Measurements from ENCODE around the gene BTLA.
"Not testable (repeated sequence)": the region's sequence is repeated elsewhere in the genome, so short reads cannot be mapped to it uniquely, and the experiment has no call there.

The BTLA gene

GRCh38 chr3:112531358-112531781 is 32.1 kb upstream of the BTLA start:
- Histone ChIP-seq H3K36me3 (ENCODE audit: control insufficient read depth in 1 of 2, insufficient read depth in 2 of 2, low read depth in 1 of 2, low read length in 2 of 2) (peaks cover 6 to 92% of the 10 kb centered on the region in 2 experiments), H3K27me3 (ENCODE audit: control insufficient read depth in 1 of 2, insufficient read depth in 1 of 2, low read length in 2 of 2) (no peaks in the 10 kb centered on the region), H4K8ac (ENCODE audit: low read length) (no peak overlapping the region), H3K4ac (ENCODE audit: low read depth in 1 of 2, low read length in 2 of 2) (no peak overlapping the region), H2BK12ac (ENCODE audit: low read length in 2 of 2) (no peak overlapping the region), H2AK5ac (ENCODE audit: low read length, severe bottlenecking) (no peak overlapping the region), H2BK15ac (ENCODE audit: low read depth, poor library complexity, severe bottlenecking) (no peak overlapping the region), H3K4me3 (ENCODE audit: insufficient read depth in 1 of 2, low read depth in 1 of 2, low read length in 2 of 2) (no peak overlapping the region), H3K9me3 (ENCODE audit: control insufficient read depth, low read length) (no peaks in the 10 kb centered on the region), H3K4me1 (ENCODE audit: control insufficient read depth, insufficient read depth, low read depth, low read length) (no peaks in the 10 kb centered on the region), H2BK5ac (ENCODE audit: low read depth, low read length, poor library complexity, severe bottlenecking) (no peak overlapping the region), H3K4me2 (ENCODE audit: low read length, poor library complexity, severe bottlenecking) (no peak overlapping the region), H3K79me1 (replicated peaks; ENCODE audit: low read length, poor library complexity, severe bottlenecking) (peaks cover 4% of the 10 kb centered on the region), H3K27ac (ENCODE audit: low read length, poor library complexity, severe bottlenecking) (no peak overlapping the region), H4K91ac (ENCODE audit: low read length) (no peak overlapping the region), H3K18ac (ENCODE audit: low read depth in 1 of 2, low read length in 2 of 2) (no peak overlapping the region), H3K14ac (ENCODE audit: low read length in 2 of 2) (no peak overlapping the region), H3K23ac (ENCODE audit: low read length in 2 of 2) (no peak overlapping the region), H2AFZ (ENCODE audit: low read depth, low read length) (no peak overlapping the region), H2BK120ac (ENCODE audit: low read depth, low read length) (no peak overlapping the region), H3K9ac (ENCODE audit: low read length) (no peak overlapping the region)
- peak; percentile 46 for DNase-seq
- WGBS, result no CpG with 5 or more reads among the region's 1 CpG

- Histone ChIP-seq H3K27ac (ENCODE audit: low read length, poor library complexity, severe bottlenecking) (no peak overlapping the region), H3K18ac (ENCODE audit: low read depth in 1 of 2, low read length in 2 of 2) (no peak overlapping the region), H3K4me1 (ENCODE audit: control insufficient read depth, insufficient read depth, low read depth, low read length) (no peaks in the 10 kb centered on the region), H3K36me3 (ENCODE audit: control insufficient read depth in 1 of 2, insufficient read depth in 2 of 2, low read depth in 1 of 2, low read length in 2 of 2) (peaks cover 6 to 84% of the 10 kb centered on the region in 2 experiments), H4K91ac (ENCODE audit: low read length) (no peak overlapping the region), H3K23ac (ENCODE audit: low read length in 2 of 2) (no peak overlapping the region), H3K9me3 (ENCODE audit: control insufficient read depth, low read length) (no peaks in the 10 kb centered on the region), H3K4me3 (ENCODE audit: insufficient read depth in 1 of 2, low read depth in 1 of 2, low read length in 2 of 2) (no peak overlapping the region), H3K9ac (ENCODE audit: low read length) (no peak overlapping the region), H2BK15ac (ENCODE audit: low read depth, poor library complexity, severe bottlenecking) (no peak overlapping the region), H3K4ac (ENCODE audit: low read depth in 1 of 2, low read length in 2 of 2) (no peak overlapping the region), H2BK12ac (ENCODE audit: low read length in 2 of 2) (no peak overlapping the region), H2BK120ac (ENCODE audit: low read depth, low read length) (no peak overlapping the region), H2BK5ac (ENCODE audit: low read depth, low read length, poor library complexity, severe bottlenecking) (no peak overlapping the region), H3K4me2 (ENCODE audit: low read length, poor library complexity, severe bottlenecking) (no peak overlapping the region), H4K8ac (ENCODE audit: low read length) (no peak overlapping the region), H3K14ac (ENCODE audit: low read length in 2 of 2) (no peak overlapping the region), H2AK5ac (ENCODE audit: low read length, severe bottlenecking) (no peak overlapping the region), H3K27me3 (ENCODE audit: control insufficient read depth in 1 of 2, insufficient read depth in 1 of 2, low read length in 2 of 2) (no peaks in the 10 kb centered on the region), H2AFZ (ENCODE audit: low read depth, low read length) (no peak overlapping the region), H3K79me1 (replicated peaks; ENCODE audit: low read length, poor library complexity, severe bottlenecking) (peaks cover 3% of the 10 kb centered on the region)
- WGBS, result 98% methylated on average over 3 of the region's 3 CpGs
- DNase-seq, result no peak
These were observed 31.3 kb upstream of the BTLA start for GRCh38 chr3:112530573-112530972.

- DNase-seq; H2BK120ac ChIP-seq (ENCODE audit: low read depth, low read length); H3K27ac ChIP-seq (ENCODE audit: low read length, poor library complexity, severe bottlenecking); H2BK12ac ChIP-seq (ENCODE audit: low read length in 2 of 2); H3K4me3 ChIP-seq (ENCODE audit: insufficient read depth in 1 of 2, low read depth in 1 of 2, low read length in 2 of 2); H4K91ac ChIP-seq (ENCODE audit: low read length); H3K14ac ChIP-seq (ENCODE audit: low read length in 2 of 2); H3K18ac ChIP-seq (ENCODE audit: low read depth in 1 of 2, low read length in 2 of 2); H3K27me3 ChIP-seq (ENCODE audit: control insufficient read depth in 1 of 2, insufficient read depth in 1 of 2, low read length in 2 of 2); H3K4ac ChIP-seq (ENCODE audit: low read depth in 1 of 2, low read length in 2 of 2); H3K4me2 ChIP-seq (ENCODE audit: low read length, poor library complexity, severe bottlenecking); H3K23ac ChIP-seq (ENCODE audit: low read length in 2 of 2); H2AFZ ChIP-seq (ENCODE audit: low read depth, low read length); H3K9ac ChIP-seq (ENCODE audit: low read length); H2BK5ac ChIP-seq (ENCODE audit: low read depth, low read length, poor library complexity, severe bottlenecking); H3K4me1 ChIP-seq (ENCODE audit: control insufficient read depth, insufficient read depth, low read depth, low read length); H3K79me1 ChIP-seq (replicated peaks; ENCODE audit: low read length, poor library complexity, severe bottlenecking); H2BK15ac ChIP-seq (ENCODE audit: low read depth, poor library complexity, severe bottlenecking); H4K8ac ChIP-seq (ENCODE audit: low read length); H2AK5ac ChIP-seq (ENCODE audit: low read length, severe bottlenecking); H3K9me3 ChIP-seq (ENCODE audit: control insufficient read depth, low read length): not testable (repeated sequence)
- WGBS, result 94% methylated on average over 5 of the region's 6 CpGs
- H3K36me3 ChIP-seq (ENCODE audit: control insufficient read depth in 1 of 2, insufficient read depth in 2 of 2, low read depth in 1 of 2, low read length in 2 of 2), result peaks cover 3 to 32% of the 10 kb centered on the region in 2 experiments
These were observed 24.9 kb upstream of the BTLA start for GRCh38 chr3:112524127-112524526.

- 100% methylated on average over 1 of the region's 2 CpGs for WGBS
- Histone ChIP-seq H3K14ac (ENCODE audit: low read length in 2 of 2) (no peak overlapping the region), H3K23ac (ENCODE audit: low read length in 2 of 2) (no peak overlapping the region), H2BK12ac (ENCODE audit: low read length in 2 of 2) (no peak overlapping the region), H2AFZ (ENCODE audit: low read depth, low read length) (no peak overlapping the region), H3K27ac (ENCODE audit: low read length, poor library complexity, severe bottlenecking) (no peak overlapping the region), H3K4me3 (ENCODE audit: insufficient read depth in 1 of 2, low read depth in 1 of 2, low read length in 2 of 2) (no peak overlapping the region), H3K18ac (ENCODE audit: low read depth in 1 of 2, low read length in 2 of 2) (no peak overlapping the region), H3K4ac (ENCODE audit: low read depth in 1 of 2, low read length in 2 of 2) (no peak overlapping the region), H2BK120ac (ENCODE audit: low read depth, low read length) (no peak overlapping the region), H3K9me3 (ENCODE audit: control insufficient read depth, low read length) (no peaks in the 10 kb centered on the region), H2AK5ac (ENCODE audit: low read length, severe bottlenecking) (no peak overlapping the region), H3K27me3 (ENCODE audit: control insufficient read depth in 1 of 2, insufficient read depth in 1 of 2, low read length in 2 of 2) (no peaks in the 10 kb centered on the region), H3K4me2 (ENCODE audit: low read length, poor library complexity, severe bottlenecking) (no peak overlapping the region), H4K8ac (ENCODE audit: low read length) (no peak overlapping the region), H4K91ac (ENCODE audit: low read length) (no peak overlapping the region), H3K4me1 (ENCODE audit: control insufficient read depth, insufficient read depth, low read depth, low read length) (no peaks in the 10 kb centered on the region), H3K79me1 (replicated peaks; ENCODE audit: low read length, poor library complexity, severe bottlenecking) (no peaks in the 10 kb centered on the region), H2BK15ac (ENCODE audit: low read depth, poor library complexity, severe bottlenecking) (no peak overlapping the region), H3K36me3 (ENCODE audit: control insufficient read depth in 1 of 2, insufficient read depth in 2 of 2, low read depth in 1 of 2, low read length in 2 of 2) (peaks cover 0 to 1% of the 10 kb centered on the region in 2 experiments), H2BK5ac (ENCODE audit: low read depth, low read length, poor library complexity, severe bottlenecking) (no peak overlapping the region), H3K9ac (ENCODE audit: low read length) (peak overlapping the region; percentile 30)
- peak; percentile 73 for DNase-seq
These were observed 20.2 kb upstream of the BTLA start for GRCh38 chr3:112519424-112520001.

All from mesenchymal stem cell (in vitro differentiated cells and primary cell).